Eye (tissue), 1 donor: ENCODE measurements around the gene PSMB3.
A peak's percentile ranks its signal among the peaks of the same experiment; 100 is the strongest.
"Not testable (repeated sequence)": the region's sequence is repeated elsewhere in the genome, so short reads cannot be mapped to it uniquely, and the experiment has no call there.

Experiments used
- DNase-seq: peaks from one replicate; pipeline ENCODE4 v3.0.0-alpha.2; 2015

The PSMB3 gene

DNA sequence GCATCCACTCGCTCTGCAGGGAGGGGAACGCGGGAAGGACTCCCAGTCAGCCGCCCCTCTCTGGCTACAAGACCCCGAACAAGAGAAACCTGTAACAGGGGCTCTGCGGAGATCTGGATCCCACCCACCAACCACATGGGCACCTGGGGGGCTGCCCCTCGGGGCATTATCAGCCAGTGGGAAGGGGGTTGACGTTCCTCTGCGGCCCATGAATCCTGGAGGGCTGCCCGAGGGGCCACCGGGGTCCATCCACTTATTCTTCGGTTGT is 2.6 kb upstream of the PSMB3 start:
- no peak for DNase-seq

DNA sequence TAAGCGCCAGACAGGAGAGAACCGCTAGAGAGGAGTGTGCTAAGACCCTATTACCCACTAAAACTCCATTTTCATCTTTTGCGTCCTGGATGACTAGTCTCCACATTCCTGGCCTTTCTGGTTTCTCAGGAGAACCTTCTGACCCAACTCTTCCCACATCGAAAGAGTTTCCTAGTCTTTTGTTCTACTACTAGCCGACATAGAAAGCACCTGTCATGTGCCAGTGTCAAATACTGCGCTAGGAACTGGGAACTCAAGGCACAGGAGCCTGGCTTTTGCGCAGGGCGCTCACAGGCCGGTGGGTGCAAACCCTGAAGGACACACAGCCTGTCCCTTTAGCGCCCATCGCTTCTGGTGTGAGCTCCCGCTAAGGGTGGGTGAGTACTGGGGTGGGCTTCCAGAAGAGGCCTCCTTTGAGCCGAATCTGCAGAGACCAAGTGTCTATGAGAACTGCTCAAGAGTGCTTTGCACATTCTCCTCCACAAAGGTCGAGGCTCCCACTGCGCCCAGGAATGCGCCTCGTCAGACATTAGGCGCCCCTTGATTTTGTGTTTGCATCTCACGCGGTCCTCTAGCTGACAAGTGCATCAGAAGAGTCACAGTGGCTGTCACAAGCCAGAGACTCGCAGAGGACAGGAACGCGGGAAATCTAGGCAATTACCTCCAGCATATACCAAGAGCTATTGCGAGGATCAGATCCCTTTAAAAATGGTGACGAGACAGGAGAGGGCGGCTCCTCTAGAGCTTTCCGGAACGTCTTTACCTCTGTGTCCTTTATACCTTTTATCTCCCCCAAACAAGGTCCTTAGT is 2.0 kb upstream of the PSMB3 start:
- DNase-seq = peak; percentile 62

DNA sequence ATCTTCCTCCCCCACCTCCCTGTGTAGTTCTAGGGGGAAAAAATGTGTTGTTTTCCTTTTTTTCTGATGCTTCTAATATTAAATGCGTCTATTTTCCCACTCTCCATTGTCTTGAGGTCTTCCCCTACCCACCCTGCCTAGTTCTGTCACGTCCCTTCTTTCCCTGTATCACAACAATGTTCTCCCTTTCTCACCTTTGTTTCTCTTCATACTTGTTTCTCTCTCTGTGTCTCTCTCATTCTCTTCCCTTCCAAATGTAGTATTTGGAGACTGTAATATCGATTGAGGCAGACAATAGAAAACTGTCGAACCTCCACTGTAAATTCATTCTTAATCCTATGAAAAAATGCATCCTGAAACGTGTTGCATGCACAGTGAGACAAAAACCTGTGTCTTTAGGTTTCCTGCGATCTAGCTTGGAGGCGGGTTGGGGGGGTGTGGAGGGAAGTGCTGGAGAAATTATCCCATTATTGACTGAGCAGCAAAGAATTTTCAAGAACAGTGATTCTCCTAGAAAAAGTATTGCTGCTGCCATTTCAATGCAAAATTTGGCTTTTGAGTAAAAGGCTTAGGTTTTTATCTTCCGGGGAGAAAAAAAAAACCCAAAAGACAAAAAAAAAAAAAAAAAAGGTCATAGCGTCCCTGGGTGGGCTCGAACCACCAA is 1.3 kb upstream of the PSMB3 start:
- no peak for DNase-seq

DNA sequence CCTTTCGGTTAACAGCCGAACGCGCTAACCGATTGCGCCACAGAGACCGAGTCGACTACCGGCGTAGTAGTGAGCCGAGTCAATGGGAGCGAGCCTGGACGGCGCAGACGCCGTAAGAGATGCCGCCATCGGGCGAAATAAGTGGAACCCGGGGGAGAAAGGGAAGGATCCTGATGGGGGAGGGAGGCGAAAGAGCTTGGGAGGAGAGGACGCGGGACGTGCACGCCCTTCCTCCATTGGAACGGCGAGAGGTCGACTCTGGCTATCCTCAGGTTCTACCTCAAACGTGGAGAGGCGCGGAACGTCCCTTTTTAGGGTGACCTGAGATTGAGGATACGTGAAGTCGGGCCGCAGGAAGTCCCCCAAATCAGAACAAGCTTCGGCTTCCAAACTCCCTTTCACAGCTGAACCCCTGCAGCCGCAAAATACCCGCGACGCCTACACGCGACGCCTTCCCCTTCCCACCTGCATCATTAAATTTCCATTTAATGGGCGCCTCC is 683 bp upstream of the PSMB3 start:
- peak; percentile 97 for DNase-seq

DNA sequence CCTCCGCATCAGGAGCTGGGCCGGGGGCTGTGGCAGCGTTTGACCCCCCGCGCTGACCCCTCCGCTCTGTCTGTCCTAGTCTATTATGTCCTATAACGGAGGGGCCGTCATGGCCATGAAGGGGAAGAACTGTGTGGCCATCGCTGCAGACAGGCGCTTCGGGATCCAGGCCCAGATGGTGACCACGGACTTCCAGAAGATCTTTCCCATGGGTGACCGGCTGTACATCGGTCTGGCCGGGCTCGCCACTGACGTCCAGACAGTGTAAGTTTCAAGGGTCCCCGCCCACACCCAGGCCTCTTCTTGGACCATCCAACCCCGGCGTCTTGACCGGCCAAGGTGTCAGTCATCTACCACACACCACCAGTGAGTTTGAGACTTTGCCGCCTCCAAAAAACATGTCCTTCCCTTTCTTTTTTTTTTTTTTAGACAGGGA is 548 bp downstream of the PSMB3 start:
- no peak for DNase-seq

DNA sequence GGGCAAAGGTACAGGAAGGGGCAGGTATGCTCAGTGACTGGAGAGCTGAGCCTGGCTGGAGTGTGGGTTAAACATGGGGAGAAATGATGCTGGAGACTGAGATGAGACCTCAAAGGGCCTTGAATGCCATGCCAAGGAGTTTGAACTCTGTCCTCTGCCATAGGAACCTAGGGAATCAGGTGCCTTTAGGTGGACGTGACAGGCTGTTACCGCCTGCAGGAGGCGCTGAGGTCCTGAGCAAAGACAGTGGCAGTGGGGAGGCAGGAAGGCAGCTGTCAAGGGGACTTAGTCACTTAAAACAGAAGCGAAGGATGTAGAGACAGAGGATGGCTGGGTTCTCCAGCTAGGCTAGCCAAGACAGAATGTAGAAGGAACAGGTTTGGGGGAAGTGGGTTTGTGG is 9.1 kb downstream of the PSMB3 start:
- no peak for DNase-seq

DNA sequence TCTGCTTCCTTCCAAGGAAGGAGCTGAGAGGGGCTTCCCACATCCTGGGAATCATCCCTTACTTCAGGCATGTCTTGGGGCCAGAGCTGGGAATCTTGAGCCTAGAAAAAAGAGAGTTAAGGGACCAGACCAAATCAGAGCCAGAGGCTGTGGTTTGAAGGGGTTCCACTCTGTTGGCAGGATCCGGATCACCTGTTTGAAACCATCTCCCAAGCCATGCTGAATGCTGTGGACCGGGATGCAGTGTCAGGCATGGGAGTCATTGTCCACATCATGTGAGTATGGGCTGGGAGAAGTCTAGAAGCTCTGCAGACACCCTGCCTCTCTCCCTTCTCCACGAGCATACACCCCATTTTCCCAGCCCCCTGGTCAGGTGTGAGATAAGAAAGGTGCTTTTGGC is 9.7 kb downstream of the PSMB3 start:
- no peak for DNase-seq

DNA sequence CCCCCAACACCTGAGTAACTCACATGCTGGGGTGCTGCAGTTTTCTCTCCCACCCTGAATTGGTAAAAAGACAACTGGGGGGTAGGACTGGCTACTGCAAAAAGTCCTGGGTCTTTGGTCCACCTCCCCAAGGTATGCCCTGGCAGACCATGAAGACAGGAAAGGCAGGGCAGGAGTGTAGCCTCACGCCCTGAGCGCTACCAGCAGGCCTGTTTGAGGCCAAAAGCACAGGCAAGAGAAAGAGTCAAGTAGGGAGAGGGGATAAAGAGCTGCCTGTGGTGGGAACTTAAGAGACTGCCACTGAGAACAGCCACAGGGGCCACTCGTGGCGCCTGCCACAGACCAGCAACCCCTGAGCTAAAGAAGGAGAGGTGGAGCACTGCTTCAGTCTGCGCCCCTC is 13.8 kb downstream of the PSMB3 start:
- no peak for DNase-seq

DNA sequence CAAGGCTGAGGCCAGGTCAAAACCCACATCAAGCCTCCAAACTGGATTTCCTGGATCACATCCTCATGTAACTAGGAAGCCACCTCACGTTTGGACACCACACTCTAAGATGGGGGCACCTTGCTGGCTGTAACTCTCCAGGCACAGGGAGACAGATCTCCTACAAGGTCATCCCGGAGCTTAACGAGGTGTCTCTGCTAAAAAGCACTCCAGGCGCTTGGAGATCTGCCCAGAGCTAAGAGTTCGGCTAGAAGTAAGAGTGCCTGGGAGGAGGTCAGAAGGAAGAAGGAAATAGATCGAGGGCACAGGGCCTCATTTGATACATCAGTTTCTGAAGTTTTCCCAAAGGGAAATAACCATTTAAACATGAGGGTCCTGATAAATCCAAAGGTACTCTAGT is 15.9 kb downstream of the PSMB3 start:
- DNase-seq = no peak

DNA sequence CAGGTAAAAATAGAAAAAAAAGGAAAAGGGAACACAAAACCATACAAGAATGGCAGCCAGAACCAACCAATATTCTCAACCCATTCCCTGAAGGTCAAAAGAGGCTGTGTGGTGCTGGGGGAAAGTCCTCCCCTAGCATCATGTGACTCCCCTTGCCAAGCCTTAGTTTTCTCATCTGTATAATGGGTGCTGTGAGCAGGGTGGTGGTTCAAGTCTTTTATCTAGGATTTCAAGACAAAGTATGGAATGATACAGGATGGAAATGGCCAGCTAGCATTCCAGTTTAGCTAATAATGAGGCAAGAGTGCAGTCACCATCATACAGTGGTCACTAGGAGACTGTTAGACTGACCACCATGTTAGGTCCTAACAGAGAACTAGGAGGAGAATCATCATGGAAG is 20.7 kb downstream of the PSMB3 start:
- no peak for DNase-seq

DNA sequence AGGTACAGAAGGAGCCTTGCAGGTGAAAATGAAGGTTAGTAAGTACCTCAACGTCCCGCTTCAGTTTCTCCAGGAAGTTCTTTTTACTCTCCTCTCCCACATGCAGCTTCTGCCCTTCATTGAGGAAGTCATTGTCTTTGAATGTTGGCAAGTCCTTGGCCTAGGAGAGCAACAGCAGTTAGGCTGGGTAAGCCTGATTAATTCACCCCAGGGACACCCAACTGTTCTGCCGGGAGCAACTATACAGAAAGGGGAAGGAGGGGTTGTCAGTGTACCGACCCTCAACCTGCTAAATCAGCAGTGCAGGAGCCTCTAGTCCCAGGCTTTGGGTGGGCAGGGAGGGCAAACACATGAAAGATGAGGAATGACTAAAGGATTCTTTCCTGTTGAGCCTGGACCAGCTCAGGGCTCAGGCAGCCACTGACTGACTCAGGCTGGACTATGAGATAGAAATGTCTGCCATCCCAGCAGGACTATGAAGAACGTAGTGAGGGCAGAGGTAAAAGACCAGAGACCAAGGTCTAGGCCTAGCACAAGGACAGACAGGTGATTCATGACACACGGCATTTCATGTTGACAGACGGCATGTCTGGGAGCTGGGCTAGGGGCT is 25.2 kb downstream of the PSMB3 start:
- no peak for DNase-seq

DNA sequence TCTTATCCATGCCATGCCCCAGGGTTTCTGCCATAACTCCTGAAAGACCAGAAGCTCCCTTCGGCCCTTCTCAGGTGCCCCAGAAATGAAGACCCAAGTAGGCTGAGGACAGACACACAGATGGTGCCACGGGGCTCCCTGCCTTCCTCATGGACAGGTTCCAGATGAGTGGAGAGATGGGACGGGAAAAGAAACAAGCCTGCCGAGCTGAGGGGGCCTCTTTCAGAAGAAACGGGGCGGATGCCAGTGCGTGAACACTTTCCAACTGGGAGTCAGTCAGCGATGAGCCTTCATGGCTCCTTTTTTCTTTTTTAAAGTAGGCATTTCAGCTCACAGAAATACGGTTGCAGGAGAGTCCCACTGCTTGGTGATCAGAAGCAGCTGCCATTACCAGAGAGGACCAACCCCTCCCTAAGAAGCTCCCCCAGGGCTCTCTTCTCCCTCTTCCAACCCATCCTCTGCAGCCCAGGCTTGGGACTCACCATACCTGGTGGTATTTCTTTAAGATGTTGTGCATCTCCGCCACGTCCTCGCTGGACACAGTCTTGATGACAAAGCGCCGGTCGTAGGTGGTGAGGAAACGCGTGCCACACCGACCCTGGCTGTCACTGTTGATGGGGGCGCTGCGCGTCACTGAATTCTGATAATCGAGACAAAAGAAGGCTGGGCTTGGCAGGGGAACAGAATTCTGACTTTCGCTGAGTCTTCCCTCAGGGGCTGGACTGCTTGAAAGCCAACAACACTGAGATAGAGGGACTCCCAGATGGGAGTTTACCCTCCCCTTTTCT is 27.6 kb downstream of the PSMB3 start:
- no peak for DNase-seq

DNA sequence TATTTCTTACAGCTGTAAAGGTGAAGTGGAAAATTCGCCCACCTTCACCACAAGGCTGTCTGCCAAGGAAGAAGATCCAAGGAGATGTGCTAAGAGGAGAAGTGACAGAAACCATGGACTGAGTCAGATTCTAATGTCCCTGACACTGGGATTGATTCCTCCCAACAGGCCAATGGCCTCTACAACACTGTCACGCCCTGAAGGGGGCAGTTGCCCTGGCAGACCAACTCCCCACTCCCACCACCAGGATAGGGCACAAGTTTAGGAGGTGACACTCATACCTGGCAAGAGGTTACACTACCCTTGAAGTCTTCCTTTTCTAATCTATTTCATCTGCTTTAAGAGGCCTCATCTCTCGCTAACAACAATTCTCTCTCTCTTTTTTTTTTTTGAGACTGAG is 30.7 kb downstream of the PSMB3 start:
- no peak for DNase-seq

DNA sequence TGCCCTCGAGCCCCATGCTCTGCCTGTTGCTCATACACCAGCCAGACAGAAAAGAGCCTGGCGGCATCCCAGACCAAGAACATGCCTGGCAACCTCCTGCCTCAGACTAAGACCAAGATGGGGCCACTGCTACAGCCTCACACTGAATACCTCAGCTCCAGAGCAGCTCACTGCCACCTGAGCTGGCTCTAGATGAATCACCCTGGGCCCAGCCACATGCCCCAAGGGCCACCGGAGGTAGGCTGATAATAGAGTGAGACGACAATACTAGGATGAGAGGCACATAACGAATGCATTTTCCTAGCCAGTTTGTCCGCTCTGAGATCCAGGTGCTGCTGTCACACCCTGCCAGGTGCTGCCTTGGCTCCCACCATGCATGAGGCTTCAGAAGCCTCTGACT is 33.8 kb downstream of the PSMB3 start:
- DNase-seq = no peak

DNA sequence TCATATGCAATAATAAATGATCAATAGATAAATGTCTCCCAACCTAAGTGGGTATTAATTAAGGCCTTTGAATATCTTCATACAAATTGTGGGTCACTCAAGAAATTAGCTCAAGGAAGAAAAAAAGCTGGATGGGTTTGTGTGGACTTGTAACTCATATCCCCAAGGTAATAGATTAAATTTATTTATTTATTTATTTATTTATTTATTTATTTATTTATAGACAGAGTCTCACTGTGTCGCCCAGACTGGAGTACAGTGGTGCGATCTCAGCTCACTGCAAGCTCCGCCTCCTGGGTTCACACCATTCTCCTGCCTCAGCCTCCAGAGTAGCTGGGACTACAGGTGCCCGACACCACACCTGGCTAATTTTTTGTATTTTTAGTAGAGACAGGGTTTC is 35.5 kb downstream of the PSMB3 start:
- not testable (repeated sequence) for DNase-seq

DNA sequence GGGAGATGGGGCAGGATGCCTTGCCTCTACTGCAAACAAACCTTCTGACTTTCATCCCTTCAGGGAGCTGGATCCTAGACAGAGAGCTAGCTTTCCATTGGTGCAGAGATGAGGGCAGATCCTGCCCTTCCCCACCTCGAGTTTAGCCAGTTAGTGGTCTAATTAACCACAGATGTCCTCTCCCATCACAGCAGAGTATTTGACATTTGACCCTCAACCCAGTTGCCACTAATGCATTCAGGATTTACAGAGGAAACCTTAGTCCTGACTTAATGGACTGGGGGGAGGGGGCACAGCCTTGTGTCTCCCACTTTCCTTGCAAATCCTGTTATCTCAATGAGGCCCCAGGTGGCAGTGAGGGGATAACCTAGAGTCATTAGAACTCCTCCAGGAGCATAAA is 36.6 kb downstream of the PSMB3 start:
- peak; percentile 72 for DNase-seq

DNA sequence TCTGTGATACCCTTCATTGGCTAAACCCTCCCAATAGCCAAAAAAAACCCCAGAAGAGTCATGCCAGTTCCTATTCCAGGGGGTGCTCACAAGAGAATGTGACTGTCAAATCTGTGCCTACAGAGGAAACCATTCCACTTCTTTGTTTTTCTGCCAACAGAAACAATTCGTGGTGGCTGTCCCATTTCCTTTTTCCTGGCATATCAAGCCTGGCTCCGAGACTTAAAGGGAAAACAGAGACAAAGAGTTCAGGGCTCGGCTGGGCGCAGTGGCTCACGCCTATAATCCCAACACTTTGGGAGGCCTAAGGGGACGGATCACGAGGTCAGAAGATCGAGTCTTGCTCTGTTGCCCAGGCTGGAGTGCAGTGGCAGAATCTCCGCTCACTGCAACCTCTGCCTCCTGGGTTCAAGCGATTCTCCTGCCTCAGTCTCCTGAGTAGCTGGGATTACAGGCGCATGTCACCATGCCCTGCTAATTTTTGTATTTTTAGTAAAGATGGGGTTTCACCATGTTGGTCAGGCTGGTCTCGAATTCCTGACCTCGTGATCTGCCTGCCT is 37.7 kb downstream of the PSMB3 start:
- DNase-seq = not testable (repeated sequence)

DNA sequence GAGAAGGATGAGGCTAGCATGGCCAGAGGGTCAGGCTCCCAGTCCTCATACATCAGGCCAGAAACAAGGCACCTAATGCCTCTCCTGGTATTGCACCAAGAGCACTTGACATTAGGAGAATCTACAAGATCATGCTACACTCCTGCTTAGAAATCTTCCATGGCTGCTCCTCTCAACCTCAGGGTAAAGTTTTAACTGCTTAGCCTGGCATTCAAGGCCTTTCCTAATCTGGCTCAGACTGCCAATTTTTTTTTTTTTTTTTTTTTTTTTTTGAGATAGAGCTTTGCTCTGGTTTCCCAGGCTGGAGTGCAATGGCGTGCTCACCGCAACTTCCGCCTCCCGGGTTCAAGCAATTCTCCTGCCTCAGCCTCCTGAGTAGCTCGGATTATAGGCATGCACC is 38.6 kb downstream of the PSMB3 start:
- DNase-seq = no peak

DNA sequence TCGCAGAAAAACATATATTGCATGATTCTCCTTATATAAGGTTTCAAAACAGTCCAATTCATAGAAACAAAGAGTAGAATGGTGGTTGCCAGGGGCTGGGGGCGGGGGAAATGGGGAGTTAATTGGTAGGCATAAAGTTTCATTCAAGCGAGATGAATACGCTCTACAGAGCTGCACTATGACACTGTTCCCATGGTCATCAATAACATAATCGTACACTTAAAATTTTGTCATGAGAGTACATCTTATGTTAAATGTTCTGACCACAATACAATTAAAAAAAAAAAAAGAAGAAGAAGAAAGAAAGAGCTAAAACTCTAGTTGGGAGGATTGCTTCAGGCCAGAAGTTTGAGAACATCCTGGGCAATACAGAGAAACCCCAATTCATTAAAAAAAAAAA is 41.7 kb downstream of the PSMB3 start:
- no peak for DNase-seq

DNA sequence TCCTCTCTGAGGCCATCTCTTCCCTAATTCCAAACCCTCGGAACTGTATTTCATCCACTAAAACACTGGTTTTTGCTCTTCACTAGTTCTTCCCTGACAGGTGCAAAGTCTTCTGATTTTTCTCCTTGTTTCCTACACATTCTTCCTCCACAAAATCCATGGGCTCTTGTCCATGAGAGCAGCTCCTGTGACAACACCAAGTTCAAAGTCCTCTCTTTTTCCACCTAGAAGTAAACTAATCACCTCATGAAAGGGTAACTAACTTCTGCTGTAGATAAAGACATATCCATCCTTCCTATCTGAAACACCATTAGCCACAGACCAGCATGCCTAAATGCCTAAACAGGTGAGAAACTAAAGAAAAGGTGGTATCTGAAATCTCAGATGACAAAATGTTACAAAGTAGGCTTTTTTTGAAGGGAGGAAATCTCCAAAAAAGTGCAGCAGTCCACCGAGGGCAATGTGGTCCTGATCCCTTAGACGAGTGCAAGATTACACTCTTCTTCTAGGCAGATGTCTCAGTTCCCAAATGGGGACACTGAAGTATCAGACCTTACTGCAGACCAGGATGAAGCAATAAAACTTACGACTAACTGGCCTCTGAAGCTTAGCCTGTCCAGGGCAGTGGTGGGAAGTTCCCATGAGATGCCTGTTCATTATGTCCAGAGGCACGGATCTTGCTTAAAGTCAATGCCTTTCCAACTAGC is 44.1 kb downstream of the PSMB3 start:
- no peak for DNase-seq

DNA sequence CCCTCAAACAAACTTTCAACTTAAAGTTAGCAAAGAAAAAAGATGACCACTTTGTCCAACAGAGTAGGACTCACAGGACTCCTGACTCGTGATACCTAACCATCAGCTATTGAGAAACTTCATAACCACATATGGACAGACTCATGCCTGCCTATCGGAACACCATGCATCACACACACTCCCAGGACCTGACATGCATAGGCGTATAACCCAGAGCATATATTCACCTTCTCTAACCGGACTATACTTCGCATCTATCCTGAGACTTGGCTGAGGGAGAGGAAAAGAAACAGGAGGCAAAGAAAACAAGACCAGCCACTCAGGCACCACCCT is 44.6 kb downstream of the PSMB3 start:
- DNase-seq = no peak

DNA sequence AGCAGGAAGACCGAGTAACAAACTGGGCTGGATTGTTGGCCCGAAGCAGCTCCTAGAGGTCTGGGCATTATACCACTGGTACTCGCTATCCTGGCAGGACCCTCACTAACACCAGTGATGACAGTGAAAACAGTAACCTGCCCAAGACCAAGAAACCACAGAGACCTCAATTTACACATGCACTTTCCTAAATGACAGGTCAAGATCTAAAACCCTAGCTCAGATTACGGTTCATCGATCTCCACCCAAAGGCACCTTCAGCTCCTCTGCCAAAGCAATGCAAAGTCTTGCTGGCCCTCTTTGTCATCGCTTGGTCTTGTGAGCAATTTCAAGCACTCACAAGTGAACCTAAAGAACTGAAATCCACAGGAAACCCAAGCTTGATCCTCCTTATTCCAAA is 45.3 kb downstream of the PSMB3 start:
- no peak for DNase-seq
